H1 (cell line): ENCODE results near the gene GARNL3.

Source experiments
- EGR1 ChIP-seq: IDR thresholded peaks from 2 replicates; pipeline ENCODE4 v1.6.1; 2011; ENCODE audit warnings: low read depth, low read length, borderline replicate concordance
- RXRA ChIP-seq: IDR thresholded peaks from 2 replicates; pipeline ENCODE4 v1.6.1; 2011; ENCODE audit warnings: low read depth, mild to moderate bottlenecking, low read length, moderate library complexity; ENCODE audit not compliant: insufficient read depth
- SP2 ChIP-seq: IDR thresholded peaks from 2 replicates; pipeline ENCODE4 v1.6.1; 2012; ENCODE audit warnings: mild to moderate bottlenecking, low read length, inconsistent platforms

DNA sequence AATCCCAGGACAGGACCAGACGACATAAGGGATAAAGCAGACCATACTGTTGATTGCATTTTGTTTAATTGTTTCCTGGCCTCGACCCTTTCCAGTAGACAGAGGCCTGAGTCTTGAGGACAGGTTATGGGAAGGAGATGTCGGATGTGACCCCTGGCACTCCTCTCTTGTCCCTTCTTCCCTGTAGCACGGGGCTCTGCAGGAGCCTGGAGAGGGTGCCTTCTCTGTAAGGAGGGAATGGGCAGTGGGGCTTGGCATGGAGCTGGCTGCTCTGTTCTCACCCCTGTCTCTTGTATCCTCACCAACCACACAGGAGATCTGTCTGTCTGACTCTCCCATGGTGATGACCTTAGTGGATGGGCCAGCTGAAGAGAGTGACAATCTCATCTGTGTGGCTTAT lies 92.3 kb downstream of the GARNL3 start:
- TF ChIP-seq RXRA (no peak), EGR1 (no peak), SP2 (no peak)
